HG03135 (cell line): Measurements from ENCODE around the gene SLU7.
"Not testable (repeated sequence)": the region's sequence is repeated elsewhere in the genome, so short reads cannot be mapped to it uniquely, and the experiment has no call there.

ENCODE experiments used
- ATAC-seq: cut with Tn5 transposase; IDR thresholded peaks from one replicate; pipeline ENCODE4 v1.9.1; 2021; ENCODE audit warnings: mild to moderate bottlenecking, moderate library complexity; ENCODE audit not compliant: unreplicated experiment

The SLU7 gene

DNA sequence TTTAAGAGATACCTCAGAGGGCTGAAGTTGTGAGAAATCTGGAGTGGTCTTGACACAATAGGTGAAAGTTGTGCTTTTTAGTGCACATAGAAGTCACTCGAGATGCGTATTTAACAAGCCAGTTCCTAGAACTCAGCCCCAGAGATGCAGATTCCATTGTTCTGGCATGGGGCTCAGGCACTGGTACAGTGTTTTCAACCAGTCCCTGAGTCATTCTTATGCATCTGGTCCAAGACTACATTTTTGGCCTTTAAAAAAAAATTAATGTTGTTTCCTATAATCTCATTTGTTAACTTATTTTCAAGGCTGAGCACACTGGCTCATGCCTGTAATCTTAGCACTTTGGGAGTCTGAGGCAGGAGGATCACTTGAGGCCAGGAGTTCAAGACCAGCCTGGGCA, 32.4 kb upstream of the SLU7 start:
- ATAC-seq, result no peak

DNA sequence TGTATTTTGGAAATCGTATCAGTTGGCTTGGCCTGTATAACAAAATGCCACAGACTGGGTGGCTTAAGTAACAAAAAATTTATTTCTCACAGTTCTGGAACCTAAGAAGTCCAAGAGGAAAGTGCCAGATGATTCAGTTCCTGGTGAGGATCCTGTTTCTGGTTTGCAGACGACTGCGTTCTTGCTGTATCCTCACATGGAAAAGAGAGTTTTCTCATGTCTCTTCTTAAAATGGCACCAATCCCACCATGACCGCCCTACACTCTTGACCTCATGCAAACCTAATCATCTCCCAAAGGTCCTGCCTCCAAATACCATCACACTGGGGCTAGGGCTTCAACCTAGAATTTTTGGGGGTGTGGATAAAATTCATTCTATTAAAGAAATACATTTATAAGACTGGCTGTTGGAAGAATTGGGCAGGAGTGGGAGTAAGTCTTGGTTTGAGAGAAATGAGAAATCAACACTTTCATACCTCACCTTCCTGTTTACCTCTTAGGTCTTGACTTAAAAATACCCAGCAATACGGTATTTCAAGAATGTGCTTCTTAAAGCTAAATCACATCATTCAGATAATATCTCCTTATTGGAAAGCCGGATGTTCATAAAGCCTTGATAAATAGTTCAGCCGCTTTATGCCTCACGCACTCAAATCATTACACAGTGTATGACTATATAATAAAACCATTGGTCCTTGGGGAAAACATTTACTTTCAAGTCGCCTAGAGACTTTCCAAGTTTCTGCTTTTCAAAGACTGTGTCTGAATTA, 31.5 kb upstream of the SLU7 start:
- ATAC-seq, result peak; percentile 62

DNA sequence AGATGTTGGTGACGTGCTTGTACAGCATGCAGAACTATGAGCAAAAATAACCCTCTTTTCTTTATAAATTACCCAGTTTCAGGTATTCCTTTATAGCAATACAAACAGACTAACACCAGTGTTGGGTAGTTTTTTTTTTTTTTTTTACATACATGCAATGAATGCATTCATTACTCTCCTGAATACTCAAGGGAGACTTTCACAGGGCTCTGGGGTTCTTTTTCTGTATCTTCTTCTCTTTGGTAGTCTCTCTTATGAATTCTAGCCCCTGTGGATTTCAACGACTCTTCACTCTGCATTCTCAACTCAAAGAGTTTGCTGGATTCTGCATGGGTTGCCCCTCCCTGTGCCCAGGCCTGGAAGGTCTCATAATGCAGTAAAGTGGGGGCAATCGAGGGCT, 30.6 kb upstream of the SLU7 start:
- ATAC-seq, result no peak

DNA sequence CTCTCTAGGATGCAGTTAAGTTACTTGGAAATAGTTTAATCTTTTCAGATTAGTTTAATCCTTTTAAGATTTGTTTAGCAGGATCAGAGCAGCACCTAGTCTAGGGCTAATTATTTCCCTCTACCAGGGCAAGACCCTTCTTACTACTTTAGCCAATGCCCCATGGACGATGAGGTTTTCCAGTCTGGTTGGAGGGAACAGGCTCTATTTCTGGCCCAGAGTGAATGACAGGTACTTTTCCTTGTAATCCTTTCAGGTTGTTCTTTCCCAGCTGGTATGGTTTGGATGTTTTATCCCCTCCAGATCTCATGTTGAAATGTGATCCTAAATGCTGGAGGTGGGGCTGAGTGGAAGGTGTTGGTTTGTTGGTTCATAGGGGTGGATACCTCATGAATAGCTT, 30.0 kb upstream of the SLU7 start:
- no peak for ATAC-seq

DNA sequence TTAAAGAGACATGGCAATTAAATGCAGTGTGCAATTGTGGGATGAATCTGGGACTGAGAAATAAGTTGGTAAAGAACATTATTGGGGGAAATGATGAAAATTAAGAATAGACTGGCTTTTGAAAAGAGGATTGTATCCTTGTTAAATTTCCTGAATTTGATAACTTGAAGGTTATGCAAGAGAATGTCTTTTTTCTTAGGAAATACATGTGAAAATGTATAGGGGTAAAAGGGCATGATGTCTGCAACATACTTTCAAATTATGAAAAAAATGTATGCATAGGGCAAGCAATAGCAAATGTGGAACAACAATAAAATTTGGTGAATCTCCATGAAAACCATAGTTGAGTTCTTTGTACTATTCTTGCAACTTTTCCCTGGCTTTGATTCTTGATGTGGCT, 26.9 kb upstream of the SLU7 start:
- no peak for ATAC-seq

DNA sequence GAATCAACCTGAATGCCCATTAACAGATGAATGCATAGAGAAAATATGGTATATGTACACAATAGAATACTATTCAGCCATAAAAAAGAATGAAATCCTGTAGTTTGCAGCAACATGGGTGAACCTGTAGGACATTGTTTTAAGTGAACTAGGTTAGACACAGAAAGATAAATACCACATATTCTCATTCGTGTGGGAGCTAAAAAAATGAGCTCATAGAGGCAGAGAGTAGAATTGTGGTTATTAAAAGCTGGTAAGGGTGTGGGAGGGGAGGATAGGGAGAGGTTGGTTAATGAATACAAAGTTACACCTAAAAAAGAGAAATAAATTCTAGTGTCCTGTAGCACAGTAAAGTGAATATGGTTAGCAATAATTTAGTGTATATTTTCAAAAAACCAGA, 26.3 kb upstream of the SLU7 start:
- peak; percentile 38 for ATAC-seq

DNA sequence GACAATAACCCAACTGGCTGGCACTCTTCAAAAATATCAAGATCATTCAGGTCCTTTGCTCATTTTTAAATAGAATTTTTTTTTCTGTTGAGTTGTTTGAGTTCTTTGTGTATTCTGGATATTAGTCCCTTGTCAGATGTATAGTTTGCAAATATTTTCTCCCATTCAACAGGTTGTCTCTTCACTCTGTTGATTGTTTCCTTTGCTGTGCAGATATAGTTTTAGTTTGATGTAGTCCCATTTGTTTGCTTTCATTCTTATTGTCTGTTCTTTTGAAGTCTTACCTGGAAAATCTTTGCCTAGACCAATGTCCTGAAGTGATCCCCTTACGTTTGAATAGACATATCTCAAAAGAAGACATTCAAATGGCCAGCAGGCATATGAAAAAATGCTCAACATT, 25.5 kb upstream of the SLU7 start:
- ATAC-seq, result no peak

DNA sequence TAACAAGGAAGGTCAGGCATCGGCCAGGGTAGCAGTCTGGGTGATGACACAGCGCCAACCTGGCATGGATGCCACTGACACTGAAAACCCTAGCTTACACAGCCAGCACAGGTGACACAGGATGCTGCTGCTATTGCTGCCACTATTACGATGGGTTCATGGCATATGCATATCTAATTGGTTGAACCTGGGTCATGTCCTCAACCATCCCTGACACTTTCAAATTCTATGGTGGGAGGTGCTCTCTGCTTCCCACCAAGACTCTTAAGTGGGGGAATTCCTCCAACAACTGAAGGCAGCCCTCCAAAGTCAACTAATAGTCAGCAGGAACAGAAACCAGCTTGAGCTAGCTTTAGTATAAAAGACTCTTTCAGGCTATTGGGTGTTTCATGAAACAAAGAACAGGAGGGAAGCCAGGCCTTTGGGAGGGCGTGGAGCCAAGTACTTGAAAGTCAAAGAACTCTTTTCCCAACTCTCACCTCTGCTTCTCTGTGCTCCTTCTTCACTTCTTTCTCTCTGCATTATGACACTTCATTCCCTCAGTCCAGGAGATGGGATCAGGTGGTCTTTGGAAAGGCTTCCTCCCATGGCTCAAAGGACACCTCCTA, 24.0 kb upstream of the SLU7 start:
- ATAC-seq, result no peak

DNA sequence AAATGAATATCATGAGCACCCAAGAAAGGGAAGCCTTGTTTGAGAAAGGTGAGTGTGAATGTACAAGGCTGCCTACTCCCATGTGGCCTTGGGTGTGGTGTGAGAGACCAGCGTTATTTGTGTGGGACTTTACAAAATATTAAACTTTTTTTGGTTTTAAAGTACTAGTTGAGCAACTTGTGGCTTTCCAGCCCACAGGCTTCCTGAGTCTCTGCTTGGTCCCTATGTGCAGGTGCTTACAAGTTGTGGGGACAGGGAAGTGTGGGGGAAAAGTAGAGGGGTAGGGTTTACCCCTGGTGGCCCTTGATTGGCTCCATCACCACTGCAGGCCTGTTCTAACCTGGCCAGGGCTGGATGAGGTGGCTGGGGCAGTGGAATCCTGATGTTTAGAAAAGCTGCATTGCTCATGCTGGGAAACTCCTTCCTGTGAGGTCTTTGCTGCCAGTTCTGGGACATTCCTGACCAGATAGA, 22.5 kb upstream of the SLU7 start:
- no peak for ATAC-seq

DNA sequence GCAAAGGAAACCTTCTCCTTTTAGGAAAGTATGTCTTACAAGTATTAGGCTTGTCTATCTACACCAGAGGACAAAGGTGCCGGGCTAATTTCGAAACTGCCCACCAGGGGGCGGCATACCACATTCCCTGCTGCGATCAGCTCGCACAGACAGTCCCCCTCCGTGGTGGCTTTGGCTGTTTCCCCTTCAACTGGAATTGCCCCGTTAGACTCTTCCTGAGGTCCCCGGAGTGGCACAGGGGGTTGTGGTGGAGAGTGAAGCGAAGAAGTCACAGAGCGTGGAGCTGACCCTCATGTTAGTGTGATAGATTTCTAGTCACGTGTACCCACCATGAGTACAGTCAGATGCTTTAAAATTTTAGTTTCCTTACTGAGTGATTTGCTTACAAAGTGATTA, 20.3 kb upstream of the SLU7 start:
- ATAC-seq, result peak; percentile 62

DNA sequence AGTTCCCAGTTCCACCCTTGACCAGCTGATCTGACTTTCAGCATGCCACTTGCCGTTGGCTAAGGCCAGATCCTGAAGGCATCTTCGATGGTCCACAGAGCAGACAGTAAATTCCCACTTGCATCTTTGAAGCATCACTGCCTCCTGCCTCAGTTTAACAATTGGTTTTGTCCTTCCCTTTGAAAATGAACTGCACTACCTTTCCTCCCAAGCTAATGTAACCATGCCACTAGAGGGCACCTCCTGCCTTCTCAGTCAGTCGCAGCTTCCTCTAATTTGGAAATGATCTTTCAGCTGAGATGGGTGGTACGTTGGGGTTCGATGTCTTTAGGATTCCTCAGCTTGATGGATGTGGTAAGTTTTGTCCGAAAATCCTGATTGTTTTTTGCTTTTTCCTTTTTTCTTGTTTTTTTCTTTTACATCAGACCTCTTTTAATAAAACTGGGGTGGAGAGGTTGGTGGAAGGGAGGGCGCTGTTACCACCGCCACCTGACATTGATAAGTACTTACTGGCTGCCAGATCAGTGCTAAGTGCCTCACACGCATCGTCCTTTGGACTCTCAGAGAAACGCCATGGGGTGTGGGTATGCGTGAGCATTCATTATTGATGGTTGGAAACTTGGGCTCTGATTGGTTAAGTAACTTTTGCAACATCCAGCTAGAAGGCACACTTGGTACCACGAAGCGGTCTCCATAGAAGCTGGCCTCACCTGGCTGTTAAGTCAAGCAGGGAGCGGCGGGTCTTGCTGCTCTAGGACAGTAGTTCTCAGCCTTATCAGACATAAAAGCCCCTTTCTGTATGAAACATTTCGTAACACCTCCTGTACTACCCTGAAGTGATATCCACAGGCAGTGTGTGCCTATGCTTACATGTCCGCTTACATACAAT, 19.7 kb upstream of the SLU7 start:
- ATAC-seq, result peak; percentile 37

DNA sequence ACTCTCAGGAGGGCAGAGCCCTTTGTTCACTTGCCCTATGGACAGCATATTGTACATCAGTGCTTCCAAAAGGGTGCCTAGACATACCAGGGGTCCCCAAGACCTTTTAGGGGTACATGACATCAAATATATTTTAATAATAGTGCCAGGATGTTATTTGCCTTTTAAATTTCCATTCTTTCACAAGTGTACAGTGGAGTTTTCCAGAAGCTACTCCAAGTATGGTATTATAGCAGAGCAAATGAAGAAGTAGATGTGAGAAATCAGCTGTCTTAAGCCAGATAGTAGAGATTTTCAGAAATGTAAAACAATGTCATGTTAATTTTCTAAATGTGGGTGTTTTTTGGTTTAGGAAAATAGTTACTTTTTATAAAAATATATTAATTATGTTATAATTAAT, 18.4 kb upstream of the SLU7 start:
- no peak for ATAC-seq

DNA sequence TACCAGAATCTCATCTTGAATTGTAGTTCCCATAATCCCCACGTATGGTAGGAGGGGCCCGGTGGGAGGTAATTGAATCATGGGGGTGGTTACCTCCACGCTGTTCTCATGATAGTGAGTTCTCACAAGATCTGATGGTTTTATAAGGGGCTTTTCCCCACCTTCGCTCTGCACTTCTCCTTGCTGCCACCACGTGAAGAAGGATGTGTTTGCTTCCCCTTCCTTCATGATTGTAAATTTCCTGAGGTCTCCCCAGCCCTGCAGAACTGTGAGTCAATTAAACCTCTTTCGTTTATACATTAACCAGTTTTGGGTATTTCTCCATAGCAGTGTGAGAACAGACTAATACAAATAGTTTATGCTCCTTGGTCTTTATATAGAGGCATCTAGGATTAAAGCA, 17.8 kb upstream of the SLU7 start:
- ATAC-seq, result not testable (repeated sequence)

DNA sequence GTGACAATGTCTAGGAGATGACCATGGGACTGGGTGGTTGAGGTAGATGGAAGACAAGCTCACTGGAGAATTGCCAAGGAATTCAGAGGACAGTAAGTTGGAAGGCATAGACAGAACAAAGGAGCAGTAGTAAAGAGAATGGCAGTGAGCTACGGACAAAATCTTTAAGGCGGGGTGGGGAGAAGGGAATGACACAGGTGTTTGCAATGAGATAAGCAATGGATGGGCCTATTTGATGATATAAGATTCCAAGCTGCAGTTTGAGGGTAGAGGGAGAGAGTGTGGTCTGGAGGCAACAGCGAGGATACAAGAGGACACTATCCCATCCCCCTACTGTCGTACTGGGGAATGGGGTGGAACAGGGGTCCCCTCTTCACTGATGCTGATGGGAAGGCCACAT, 17.1 kb upstream of the SLU7 start:
- ATAC-seq, result no peak

DNA sequence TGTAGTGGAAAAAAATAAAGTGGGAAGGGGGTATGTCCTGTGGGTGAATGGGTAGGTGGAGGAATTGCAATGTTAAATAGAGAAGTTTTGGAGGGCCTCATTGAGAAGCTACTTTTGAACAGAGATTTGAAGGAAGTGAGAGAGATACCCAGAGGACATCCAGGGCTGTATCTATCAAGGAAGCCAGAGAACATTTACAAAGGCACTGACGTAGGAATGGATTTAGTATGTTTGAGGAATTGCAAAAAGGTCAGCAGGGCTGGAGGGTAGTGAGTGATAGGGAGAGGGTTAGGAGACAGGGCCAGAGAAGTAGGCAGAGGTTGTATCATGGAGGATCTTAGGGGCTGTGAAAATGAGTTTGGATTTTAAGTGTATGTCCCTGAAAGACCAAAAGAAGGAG, 16.7 kb upstream of the SLU7 start:
- ATAC-seq, result no peak

DNA sequence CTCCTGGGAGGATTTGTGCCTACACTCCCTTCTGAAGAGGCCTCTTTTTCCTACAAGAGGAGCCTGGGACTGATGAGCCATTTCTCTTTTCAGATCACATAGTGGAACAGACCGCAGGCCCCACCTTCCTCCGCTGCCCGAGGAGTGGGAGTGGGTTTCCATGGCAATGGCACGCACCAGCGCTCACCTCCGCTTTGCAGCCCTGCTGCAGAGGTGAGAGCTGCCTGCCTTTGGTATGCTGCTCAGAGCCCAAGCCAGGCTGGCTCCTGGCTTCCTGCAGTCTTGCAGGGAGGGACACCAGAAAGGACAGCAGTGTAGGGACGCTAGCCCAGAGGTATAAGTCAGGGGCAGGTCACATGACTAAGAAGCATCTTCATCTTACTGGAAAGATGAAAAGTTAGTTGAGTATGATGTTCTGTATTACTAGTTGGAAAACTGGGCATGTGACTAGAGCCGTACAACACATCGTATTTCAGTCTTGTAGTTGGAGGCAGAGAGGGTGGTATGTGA, 15.2 kb upstream of the SLU7 start:
- peak; percentile 61 for ATAC-seq

DNA sequence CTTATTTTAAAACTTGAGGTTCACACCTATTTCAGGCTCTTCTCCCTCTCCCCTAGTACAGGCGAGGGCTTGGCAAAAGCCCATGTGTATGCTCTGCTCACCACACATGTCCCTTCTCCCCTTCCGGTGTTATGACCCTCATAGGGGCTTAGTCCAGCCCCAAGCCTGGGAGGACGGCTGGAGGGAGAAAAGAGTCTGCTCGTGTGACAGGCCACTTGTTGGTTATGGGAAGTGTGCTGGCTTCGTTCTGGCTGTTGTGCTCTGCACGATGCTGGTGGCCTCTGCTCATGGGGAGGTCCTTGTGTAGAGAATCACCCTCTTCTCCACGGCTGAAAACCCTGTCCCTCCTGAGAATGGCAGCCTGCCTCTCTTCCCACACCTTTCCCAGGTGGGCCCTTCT, 13.9 kb upstream of the SLU7 start:
- no peak for ATAC-seq

DNA sequence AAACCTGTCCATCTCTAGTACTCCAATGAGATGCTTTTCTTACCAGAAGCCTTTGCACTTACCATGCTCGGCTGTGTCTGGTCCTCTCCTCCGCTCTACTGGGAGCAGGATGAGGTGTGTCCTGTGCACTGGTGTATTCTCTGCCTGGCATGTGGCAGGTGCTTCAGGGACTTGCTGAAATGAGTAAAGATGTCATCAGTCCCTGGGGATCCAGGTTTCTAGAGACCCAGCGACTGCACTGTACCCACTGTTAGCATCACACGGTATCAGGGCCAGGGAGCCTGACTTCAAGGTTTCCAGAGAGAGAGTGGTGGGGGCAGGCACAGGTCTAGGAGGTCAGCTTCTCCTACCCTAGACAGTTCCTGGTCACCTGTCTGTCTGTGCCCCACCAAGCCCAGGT, 13.3 kb upstream of the SLU7 start:
- peak; percentile 26 for ATAC-seq

DNA sequence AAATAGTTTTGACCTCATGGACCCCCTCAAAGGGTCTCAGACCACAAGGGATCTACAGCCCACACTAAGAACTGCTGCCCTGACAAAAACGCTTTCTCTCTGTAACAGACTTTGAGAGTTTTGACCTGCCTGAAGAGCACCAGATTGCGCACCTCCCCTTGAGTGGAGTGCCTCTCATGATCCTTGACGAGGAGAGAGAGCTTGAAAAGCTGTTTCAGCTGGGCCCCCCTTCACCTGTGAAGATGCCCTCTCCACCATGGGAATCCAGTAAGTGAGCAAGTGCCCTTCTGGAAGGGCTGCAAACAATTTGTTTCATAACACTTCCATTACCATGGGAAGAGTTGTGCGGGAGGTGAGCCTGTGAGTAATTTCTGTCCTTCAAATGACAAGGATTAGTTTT, 8.7 kb upstream of the SLU7 start:
- no peak for ATAC-seq

DNA sequence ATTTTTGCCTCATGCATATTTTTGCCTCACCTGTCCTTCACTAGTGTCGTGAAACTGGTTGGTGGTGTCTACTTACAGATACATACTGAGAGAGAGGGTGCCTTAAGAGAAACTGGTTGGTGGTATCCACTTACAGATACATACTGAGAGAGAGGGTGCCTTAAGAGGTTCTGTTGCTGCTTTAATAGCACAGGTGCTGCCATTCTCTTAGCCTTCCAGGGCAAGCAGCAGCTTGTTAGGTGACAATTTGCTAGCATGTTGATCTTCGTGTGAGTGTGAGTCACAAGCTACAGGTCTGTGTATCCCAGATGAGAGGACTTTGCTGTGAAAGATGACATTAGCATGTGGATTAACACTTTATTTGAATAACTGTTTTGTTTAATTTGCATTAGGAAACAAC, 4.2 kb upstream of the SLU7 start:
- ATAC-seq, result no peak

DNA sequence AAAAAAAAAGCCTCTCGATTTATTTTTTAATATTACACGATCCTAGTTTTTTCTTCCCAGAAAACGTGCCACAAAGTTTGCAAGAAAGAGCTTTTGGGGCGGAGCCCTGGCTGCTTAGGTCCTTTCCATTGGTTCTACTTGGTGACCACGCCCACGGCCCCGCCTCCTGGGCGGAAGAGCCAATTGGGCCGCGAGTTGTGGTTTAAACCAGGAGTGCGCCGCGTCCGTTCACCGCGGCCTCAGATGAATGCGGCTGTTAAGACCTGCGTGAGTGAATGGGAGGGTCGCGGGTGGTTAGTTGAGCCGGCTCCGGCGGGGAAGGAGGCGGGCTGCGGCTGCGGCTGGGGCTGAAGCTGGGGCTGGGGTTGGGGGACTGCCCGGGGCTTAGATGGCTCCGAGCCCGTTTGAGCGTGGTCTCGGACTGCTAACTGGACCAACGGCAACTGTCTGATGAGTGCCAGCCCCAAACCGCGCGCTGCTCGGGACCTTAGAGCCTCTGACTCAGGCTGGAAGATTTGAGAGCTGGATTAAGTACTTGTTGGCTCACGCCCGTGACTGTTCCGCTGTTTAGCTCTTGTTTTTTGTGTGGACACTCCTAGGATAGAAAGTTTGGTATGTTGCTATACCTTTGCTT, 2.9 kb upstream of the SLU7 start, which contains the start of gene PTTG1:
Gene PTTG1 (plus strand): TSS at position 231 of the 634 bp plus-strand sequence. CDS start 458 bp downstream, outside the sequence.
- peak; percentile 72 for ATAC-seq
